Renal cortical epithelial cell (primary cell): ENCODE results near the gene AASS. TPM values are rescaled to one million over a fixed set of nuclear protein-coding genes. Genes with fewer than 3 reads are reported as not detected.
A peak's percentile ranks its signal among the peaks of the same experiment; 100 is the strongest.
"Not testable (repeated sequence)": the region's sequence is repeated elsewhere in the genome, so short reads cannot be mapped to it uniquely, and the experiment has no call there.

Experiments
- DNase-seq: peaks from one replicate; pipeline ENCODE4 v3.0.0-alpha.2; 2011; ENCODE audit warnings: low read depth
- total RNA-seq: library from RNA; depleted of rRNA; stranded (reverse); fragments of >200 nt; gene quantifications from 2 replicates; pipeline ENCODE4 v1.2.3, GENCODE V29; 2014

AASS gene
- total RNA-seq = 13.4 and 15.7 TPM in 2 replicates

DNA sequence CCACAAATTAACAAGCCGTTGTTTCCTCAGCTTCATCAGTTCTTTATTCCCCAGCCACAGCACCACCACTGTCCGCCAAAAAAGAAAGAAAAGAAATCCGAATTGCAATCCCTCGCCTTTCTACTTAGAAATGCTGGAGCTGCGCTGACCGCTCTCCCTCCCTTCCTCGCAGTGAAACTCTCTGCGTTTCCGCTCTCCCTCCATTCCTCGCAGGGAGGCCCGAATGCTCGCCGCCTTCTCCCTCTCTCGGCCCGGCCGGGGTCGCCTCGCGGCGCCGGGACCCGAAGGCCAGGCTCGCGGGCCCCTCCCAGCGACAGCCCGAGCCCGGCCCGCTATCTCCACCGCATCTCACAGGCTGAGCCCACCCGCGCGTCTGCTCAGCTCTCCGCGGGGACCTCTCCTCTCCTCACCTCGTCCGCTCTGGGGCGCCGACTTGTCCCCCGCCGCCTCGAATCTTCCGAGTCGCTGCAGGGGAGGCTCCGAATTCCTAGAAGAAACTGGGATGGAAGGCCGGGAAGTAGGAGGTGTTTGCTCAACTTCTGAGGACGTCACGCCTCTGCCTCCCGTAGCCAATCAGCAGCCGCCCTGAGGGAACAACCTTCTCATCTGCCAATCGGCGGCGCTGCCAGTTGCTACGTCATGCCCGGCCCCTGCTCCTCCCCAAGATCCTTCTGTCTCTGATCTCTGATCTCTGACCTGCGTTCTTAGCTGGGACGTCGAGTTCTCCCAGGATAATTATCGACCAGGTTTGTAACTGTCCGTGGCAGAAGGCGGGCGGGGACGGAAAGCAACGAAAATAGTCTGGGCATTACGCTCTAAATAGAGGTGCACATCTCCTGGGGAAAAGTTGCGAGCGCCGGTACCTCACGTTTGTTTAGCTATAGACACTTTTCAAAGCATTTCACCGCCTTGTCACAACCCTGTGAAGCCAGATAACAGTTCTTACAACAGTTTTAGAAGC lies at the start of gene AASS:
TSS of gene AASS (minus strand) at position 499 of the 961 bp plus-strand sequence. CDS start 10,523 bp downstream, outside the sequence.
- DNase-seq = peak; percentile 91

DNA sequence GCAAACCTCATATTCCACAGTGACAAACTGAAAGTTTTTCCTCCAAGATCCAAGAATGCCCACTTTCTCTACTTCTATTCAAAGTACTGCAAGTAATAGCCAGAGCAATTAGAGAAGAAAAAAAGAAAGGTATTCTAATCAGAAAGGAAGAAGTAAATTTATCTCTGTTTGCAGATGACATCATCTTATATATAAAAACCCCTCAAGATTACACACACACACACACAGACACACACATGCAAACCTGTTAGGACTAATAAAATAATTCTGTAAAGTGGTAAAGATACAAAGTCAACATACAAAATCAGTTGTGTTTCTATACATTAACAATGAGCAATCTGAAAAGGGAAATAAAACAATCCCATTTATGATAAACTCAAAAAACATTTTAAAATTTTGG lies 44.7 kb upstream of the AASS start:
- no peak for DNase-seq

GRCh38 chr7:122183106-122183505 lies 39.1 kb upstream of the AASS start:
- DNase-seq = no peak

GRCh38 chr7:122182081-122182480 lies 38.0 kb upstream of the AASS start:
- DNase-seq = peak; percentile 3

DNA sequence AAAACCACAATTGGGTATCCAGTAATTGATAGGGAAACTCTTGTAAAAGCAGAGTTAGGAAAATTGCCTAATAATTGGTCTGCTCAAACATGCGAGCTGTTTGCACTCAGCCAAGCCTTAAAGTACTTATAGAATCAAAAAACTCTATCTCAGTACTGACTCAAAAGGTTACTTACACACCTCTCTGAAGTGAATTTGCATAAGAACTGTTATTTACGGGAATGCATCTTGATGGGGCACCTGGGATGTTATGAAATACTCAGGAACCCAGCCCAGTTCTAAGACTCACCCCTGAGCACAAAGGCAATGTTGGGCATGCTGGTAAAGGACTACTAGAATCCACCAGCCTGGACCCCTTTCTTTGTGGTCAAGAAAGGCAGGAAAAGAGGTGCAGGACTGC lies 28.1 kb upstream of the AASS start:
- not testable (repeated sequence) for DNase-seq

DNA sequence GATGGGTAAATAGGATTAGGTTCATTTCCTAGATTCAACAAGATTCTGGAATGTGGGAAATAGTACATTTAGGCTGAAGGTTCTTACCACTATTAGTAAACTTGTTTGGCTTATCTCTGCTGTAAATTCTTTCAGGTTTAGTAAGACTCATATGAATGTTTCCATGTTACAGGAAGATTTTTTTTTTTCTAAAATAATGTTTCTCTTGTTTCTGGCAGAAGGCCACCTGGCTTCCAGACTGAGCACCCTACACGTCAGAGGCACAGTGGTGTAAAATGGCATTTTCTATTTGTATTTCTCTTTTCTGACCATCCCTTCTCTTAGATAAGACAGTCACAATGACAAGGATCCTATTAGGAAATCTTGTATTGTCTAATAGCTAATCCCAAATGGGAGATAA lies 22.7 kb upstream of the AASS start:
- DNase-seq = peak; percentile 9

GRCh38 chr7:122166275-122166674 lies 22.2 kb upstream of the AASS start:
- DNase-seq = no peak

DNA sequence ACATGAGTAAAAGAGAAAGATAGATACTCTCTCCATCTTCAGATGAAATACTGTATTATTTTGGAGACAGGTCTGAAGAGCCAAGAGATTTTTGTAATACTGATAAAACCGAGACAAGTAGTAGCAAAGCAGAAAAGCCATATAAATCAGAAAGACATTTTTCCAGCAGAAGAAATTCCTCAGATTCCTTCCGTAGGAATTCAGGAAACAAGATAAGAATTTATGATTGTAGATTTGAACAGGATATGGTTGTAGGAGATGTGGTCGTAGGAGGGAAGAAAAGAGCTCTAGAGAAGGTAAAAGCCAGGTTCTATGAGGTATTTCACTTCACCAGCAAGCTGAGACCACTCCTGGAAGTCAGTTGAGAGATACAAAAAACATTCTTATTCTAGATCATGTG lies 17.6 kb upstream of the AASS start:
- DNase-seq = no peak

- no peak for DNase-seq
Measured at GRCh38 chr7:122155566-122155965, 11.5 kb upstream of the AASS start.

- DNase-seq = no peak
Measured at GRCh38 chr7:122148878-122149277, 4.8 kb upstream of the AASS start.

DNA sequence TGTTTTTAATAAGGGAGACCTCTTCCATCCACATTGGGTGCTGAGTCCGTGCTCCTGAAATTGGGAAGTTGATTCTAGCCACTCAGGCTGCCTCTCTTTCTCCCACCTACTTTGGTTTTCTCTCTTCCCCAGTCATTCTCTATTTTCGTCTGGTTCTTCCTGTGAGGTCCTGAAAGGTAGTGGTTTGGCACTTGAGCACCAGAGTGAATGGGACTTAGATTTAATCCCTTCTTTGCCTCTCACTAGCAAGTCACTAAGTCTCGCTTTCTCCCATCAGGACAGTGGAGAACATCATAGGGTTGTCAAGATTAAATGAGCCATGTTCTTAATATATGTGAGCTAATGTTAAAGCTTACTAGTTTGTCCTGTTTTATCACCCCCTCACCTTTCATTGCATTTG lies 4.0 kb upstream of the AASS start:
- DNase-seq = no peak

- no peak for DNase-seq
Measured at GRCh38 chr7:122145937-122146645, 2.0 kb upstream of the AASS start.

DNA sequence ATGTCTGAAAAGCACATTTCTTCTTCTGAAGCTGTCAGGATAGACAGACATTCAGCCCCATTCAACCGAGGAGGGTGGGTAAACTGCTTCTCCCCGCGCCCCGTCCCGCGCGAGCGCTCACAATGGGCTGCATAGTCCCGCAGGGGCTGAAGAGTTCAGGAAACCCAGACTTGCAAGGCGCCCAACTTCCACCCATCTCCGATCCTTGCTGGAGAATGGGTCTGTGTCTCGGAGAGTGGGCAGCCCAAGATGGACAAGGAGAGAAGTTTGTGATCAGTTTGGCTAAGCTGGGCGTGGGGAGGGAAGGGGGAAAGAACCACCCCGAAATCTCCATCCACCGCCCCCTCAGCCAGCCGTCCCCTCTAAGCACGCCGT lies 686 bp downstream of the AASS start:
- no peak for DNase-seq

DNA sequence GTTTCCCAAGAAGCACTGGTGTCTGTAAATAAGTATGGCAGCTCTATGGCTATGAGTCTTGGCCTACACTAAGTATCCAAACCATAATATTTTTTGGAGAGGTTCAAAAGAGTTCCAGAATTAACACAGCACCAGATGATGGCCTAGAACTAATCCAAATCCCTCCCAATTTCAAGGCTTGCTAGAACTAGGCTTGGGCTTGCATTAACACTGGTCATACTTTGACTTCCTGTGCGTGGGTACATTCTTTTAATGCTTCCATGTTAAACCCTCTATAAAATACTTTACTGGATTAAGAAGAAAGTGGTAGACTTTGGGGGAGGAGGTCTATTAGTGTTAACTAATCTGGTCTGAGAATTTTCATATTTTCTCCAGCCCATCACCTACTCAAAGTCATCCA lies 3.1 kb downstream of the AASS start:
- no peak for DNase-seq

- peak; percentile 20 for DNase-seq
Measured at GRCh38 chr7:122137251-122138077, 6.6 kb downstream of the AASS start.

GRCh38 chr7:122136639-122137245 lies 7.3 kb downstream of the AASS start:
- DNase-seq = peak; percentile 12

GRCh38 chr7:122136078-122136477 lies 8.0 kb downstream of the AASS start:
- DNase-seq = no peak

GRCh38 chr7:122135275-122135674 lies 8.8 kb downstream of the AASS start:
- peak; percentile 32 for DNase-seq

GRCh38 chr7:122134793-122135192 lies 9.3 kb downstream of the AASS start:
- not testable (repeated sequence) for DNase-seq

GRCh38 chr7:122133477-122133876 lies 10.6 kb downstream of the AASS start:
- DNase-seq = no peak

DNA sequence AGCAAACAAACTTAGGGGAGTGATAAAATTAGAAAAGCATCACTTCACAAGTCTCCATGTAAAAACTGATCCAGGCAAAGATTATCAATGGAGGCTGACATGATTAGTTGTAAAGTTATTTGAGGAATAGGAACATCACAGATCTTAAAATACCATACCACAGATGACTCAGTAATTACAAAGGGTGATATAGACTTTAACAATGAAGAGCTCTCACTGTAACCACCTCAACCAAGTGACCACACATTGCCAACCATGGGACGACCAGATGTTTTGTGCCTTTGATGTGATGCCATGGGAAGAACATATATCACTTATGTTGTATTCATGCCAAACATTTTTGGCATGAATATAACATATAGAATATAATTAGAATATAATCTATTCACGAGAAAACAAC lies 11.7 kb downstream of the AASS start:
- peak; percentile 58 for DNase-seq

GRCh38 chr7:122123746-122124145 lies 20.3 kb downstream of the AASS start:
- DNase-seq = no peak
